Measurements from ENCODE around the gene NCAM2.

The NCAM2 gene

GRCh38 chr21:21028275-21028820, 30.1 kb downstream of the NCAM2 start:
- DNase-seq (ENCODE audit: low read depth): no peak

- no peak for DNase-seq (ENCODE audit: low read depth)
Measured at GRCh38 chr21:21029164-21029563, 31.0 kb downstream of the NCAM2 start.

GRCh38 chr21:21030311-21030710, 32.1 kb downstream of the NCAM2 start:
- DNase-seq (ENCODE audit: low read depth): no peak

GRCh38 chr21:21034036-21034435, 35.8 kb downstream of the NCAM2 start:
- no peak for DNase-seq (ENCODE audit: low read depth)

GRCh38 chr21:21039624-21040170, 41.5 kb downstream of the NCAM2 start:
- DNase-seq (ENCODE audit: low read depth): no peak

- no peak for DNase-seq (ENCODE audit: low read depth)
Measured at GRCh38 chr21:21045518-21045917, 47.3 kb downstream of the NCAM2 start.

- DNase-seq (ENCODE audit: low read depth): no peak
Measured at GRCh38 chr21:21046063-21046462, 47.9 kb downstream of the NCAM2 start.

GRCh38 chr21:21051109-21052055, 53.2 kb downstream of the NCAM2 start:
- DNase-seq (ENCODE audit: low read depth): no peak

GRCh38 chr21:21052672-21053071, 54.5 kb downstream of the NCAM2 start:
- no peak for DNase-seq (ENCODE audit: low read depth)

GRCh38 chr21:21057349-21058062, 59.3 kb downstream of the NCAM2 start:
- DNase-seq (ENCODE audit: low read depth): no peak

GRCh38 chr21:21063828-21064227, 65.6 kb downstream of the NCAM2 start:
- no peak for DNase-seq (ENCODE audit: low read depth)

- DNase-seq (ENCODE audit: low read depth): no peak
Measured at GRCh38 chr21:21064353-21064752, 66.1 kb downstream of the NCAM2 start.

GRCh38 chr21:21067375-21067774, 69.2 kb downstream of the NCAM2 start:
- no peak for DNase-seq (ENCODE audit: low read depth)

GRCh38 chr21:21074305-21074704, 76.1 kb downstream of the NCAM2 start:
- DNase-seq (ENCODE audit: low read depth): no peak

- DNase-seq (ENCODE audit: low read depth): no peak
Measured at GRCh38 chr21:21076051-21076450, 77.8 kb downstream of the NCAM2 start.

GRCh38 chr21:21076491-21076890, 78.3 kb downstream of the NCAM2 start:
- DNase-seq (ENCODE audit: low read depth): no peak

- no peak for DNase-seq (ENCODE audit: low read depth)
Measured at GRCh38 chr21:21079646-21080045, 81.4 kb downstream of the NCAM2 start.

GRCh38 chr21:21084179-21084578, 86.0 kb downstream of the NCAM2 start:
- no peak for DNase-seq (ENCODE audit: low read depth)

GRCh38 chr21:21085206-21085605, 87.0 kb downstream of the NCAM2 start:
- no peak for DNase-seq (ENCODE audit: low read depth)

GRCh38 chr21:21096956-21097355, 98.7 kb downstream of the NCAM2 start:
- no peak for DNase-seq (ENCODE audit: low read depth)

- DNase-seq (ENCODE audit: low read depth): no peak
Measured at GRCh38 chr21:21097466-21097865, 99.3 kb downstream of the NCAM2 start.

GRCh38 chr21:21101911-21102310, 103.7 kb downstream of the NCAM2 start:
- no peak for DNase-seq (ENCODE audit: low read depth)

- no peak for DNase-seq (ENCODE audit: low read depth)
Measured at GRCh38 chr21:21102896-21103295, 104.7 kb downstream of the NCAM2 start.

All from GM04504 (cell line).